HEK293T (cell line): ENCODE results near the gene TIMM17B.

ENCODE experiments used
- BHLHE40 ChIP-seq: fragments of 450-650 bp; IDR thresholded peaks from 2 replicates; pipeline ENCODE4 v1.6.1; 2016; ENCODE audit warnings: mild to moderate bottlenecking, moderate library complexity, borderline replicate concordance
- ELF4 ChIP-seq: fragments of 450-650 bp; IDR thresholded peaks from 2 replicates; pipeline ENCODE4 v1.6.1; 2017; ENCODE audit warnings: antibody characterized with exemption
- FOXA1 ChIP-seq: fragments of 450-650 bp; IDR thresholded peaks from 2 replicates; pipeline ENCODE4 v1.6.1; 2016; ENCODE audit warnings: mild to moderate bottlenecking
- FOXK2 ChIP-seq: fragments of 450-650 bp; IDR thresholded peaks from 2 replicates; pipeline ENCODE4 v1.6.1; 2016; ENCODE audit warnings: mild to moderate bottlenecking
- FOXM1 ChIP-seq: fragments of 450-650 bp; IDR thresholded peaks from 2 replicates; pipeline ENCODE4 v1.6.1; 2017; ENCODE audit warnings: mild to moderate bottlenecking, borderline replicate concordance
- L3MBTL2 ChIP-seq: fragments of 450-650 bp; conservative IDR thresholded peaks from 2 replicates; pipeline ENCODE4 v1.6.1; 2016; ENCODE audit warnings: mild to moderate bottlenecking
- PKNOX1 ChIP-seq: fragments of 450-650 bp; IDR thresholded peaks from 2 replicates; pipeline ENCODE4 v1.6.1; 2016
- SP1 ChIP-seq: fragments of 450-650 bp; IDR thresholded peaks from 2 replicates; pipeline ENCODE4 v1.6.1; 2017
- SUZ12 ChIP-seq: fragments of 450-650 bp; IDR thresholded peaks from 2 replicates; pipeline ENCODE4 v1.6.1; 2016; ENCODE audit warnings: mild to moderate bottlenecking
- TARDBP ChIP-seq: fragments of 450-650 bp; IDR thresholded peaks from 2 replicates; pipeline ENCODE4 v1.6.1; 2016

GRCh38 chrX:48901069-48901468 is 3.5 kb upstream of the TIMM17B start:
- TF ChIP-seq PKNOX1, result no peak
- TF ChIP-seq SUZ12, result no peak
- TF ChIP-seq TARDBP, result no peak
- no peak for TF ChIP-seq BHLHE40
- TF ChIP-seq FOXM1, result no peak
- TF ChIP-seq SP1, result no peak
- no peak for TF ChIP-seq ELF4
- TF ChIP-seq L3MBTL2, result no peak
- no peak for TF ChIP-seq FOXA1
- no peak for TF ChIP-seq FOXK2
